ENCODE results near the gene ITGA5.

The ITGA5 gene

GRCh38 chr12:54447917-54448316, 28.9 kb upstream of the ITGA5 start:
- Histone ChIP-seq H3K4me1 (peaks cover 10% of the 10 kb centered on the region), H3K27me3 (ENCODE audit: control insufficient read depth, insufficient read depth, low read length) (no peaks in the 10 kb centered on the region), H3K9ac (no peak overlapping the region), H3K4me2 (ENCODE audit: low read length) (no peak overlapping the region), H3K36me3 (ENCODE audit: control insufficient read depth, insufficient read depth, low read length) (no peaks in the 10 kb centered on the region), H3K4me3 (ENCODE audit: low read depth, low read length) (no peak overlapping the region), H3K9me3 (ENCODE audit: control insufficient read depth, low read length) (no peaks in the 10 kb centered on the region), H2AFZ (no peak overlapping the region), H3K79me2 (no peaks in the 10 kb centered on the region), H3K27ac (no peak overlapping the region)
- TF ChIP-seq, protein P1, sequence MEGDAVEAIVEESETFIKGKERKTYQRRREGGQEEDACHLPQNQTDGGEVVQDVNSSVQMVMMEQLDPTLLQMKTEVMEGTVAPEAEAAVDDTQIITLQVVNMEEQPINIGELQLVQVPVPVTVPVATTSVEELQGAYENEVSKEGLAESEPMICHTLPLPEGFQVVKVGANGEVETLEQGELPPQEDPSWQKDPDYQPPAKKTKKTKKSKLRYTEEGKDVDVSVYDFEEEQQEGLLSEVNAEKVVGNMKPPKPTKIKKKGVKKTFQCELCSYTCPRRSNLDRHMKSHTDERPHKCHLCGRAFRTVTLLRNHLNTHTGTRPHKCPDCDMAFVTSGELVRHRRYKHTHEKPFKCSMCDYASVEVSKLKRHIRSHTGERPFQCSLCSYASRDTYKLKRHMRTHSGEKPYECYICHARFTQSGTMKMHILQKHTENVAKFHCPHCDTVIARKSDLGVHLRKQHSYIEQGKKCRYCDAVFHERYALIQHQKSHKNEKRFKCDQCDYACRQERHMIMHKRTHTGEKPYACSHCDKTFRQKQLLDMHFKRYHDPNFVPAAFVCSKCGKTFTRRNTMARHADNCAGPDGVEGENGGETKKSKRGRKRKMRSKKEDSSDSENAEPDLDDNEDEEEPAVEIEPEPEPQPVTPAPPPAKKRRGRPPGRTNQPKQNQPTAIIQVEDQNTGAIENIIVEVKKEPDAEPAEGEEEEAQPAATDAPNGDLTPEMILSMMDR (IDR thresholded peaks at IDR 0.05), result no peak

GRCh38 chr12:54444206-54444605, 25.1 kb upstream of the ITGA5 start:
- no peak overlapping the region for H3K4me2 ChIP-seq (ENCODE audit: low read length)

GRCh38 chr12:54443446-54443845, 24.4 kb upstream of the ITGA5 start:
- Histone ChIP-seq H3K27ac (no peak overlapping the region), H3K4me2 (ENCODE audit: low read length) (no peak overlapping the region), H3K79me2 (no peaks in the 10 kb centered on the region), H2AFZ (no peak overlapping the region), H3K9ac (no peak overlapping the region), H3K9me3 (ENCODE audit: control insufficient read depth, low read length) (no peaks in the 10 kb centered on the region), H3K4me1 (peaks cover 16% of the 10 kb centered on the region), H3K4me3 (ENCODE audit: low read depth, low read length) (no peak overlapping the region), H3K36me3 (ENCODE audit: control insufficient read depth, insufficient read depth, low read length) (no peaks in the 10 kb centered on the region), H3K27me3 (ENCODE audit: control insufficient read depth, insufficient read depth, low read length) (no peaks in the 10 kb centered on the region)
- TF ChIP-seq, protein P1 (IDR thresholded peaks at IDR 0.05), result no peak

More at GRCh38 chr12:54444206-54444605, 25.1 kb upstream of the ITGA5 start:
- Histone ChIP-seq H3K4me3 (ENCODE audit: low read depth, low read length) (no peak overlapping the region), H3K9me3 (ENCODE audit: control insufficient read depth, low read length) (no peaks in the 10 kb centered on the region), H3K27ac (no peak overlapping the region), H3K79me2 (no peaks in the 10 kb centered on the region), H3K4me1 (peaks cover 13% of the 10 kb centered on the region), H3K36me3 (ENCODE audit: control insufficient read depth, insufficient read depth, low read length) (no peaks in the 10 kb centered on the region), H2AFZ (no peak overlapping the region), H3K9ac (no peak overlapping the region), H3K27me3 (ENCODE audit: control insufficient read depth, insufficient read depth, low read length) (no peaks in the 10 kb centered on the region)
- TF ChIP-seq, protein P1 (IDR thresholded peaks at IDR 0.05), result no peak

DNA sequence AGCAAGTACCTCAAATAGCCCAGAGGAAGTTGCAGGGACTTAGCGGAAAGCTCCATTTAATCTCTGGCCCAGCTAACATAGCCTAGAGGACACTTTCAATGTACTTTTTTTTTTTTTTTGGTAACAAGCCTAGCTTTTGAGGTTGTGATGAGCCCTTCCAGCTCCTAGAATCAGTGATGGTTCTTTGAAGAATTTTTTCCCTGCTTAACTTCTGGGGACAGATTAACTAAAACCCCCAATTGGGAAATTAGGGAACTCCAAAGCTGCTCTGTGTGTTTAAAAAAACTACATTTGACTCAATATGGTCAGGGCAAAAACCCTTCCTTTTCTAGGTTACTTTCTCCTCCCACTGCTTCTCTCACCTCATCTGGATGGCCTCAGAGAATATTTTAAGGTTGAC, 23.9 kb upstream of the ITGA5 start:
- TF ChIP-seq, protein P1 (IDR thresholded peaks at IDR 0.05), result no peak
- Histone ChIP-seq H2AFZ (peak overlapping the region; percentile 20), H3K4me1 (peaks cover 16% of the 10 kb centered on the region), H3K36me3 (ENCODE audit: control insufficient read depth, insufficient read depth, low read length) (no peaks in the 10 kb centered on the region), H3K9ac (no peak overlapping the region), H3K9me3 (ENCODE audit: control insufficient read depth, low read length) (no peaks in the 10 kb centered on the region), H3K4me3 (ENCODE audit: low read depth, low read length) (no peak overlapping the region), H3K27me3 (ENCODE audit: control insufficient read depth, insufficient read depth, low read length) (no peaks in the 10 kb centered on the region), H3K4me2 (ENCODE audit: low read length) (no peak overlapping the region), H3K79me2 (no peaks in the 10 kb centered on the region), H3K27ac (no peak overlapping the region)

DNA sequence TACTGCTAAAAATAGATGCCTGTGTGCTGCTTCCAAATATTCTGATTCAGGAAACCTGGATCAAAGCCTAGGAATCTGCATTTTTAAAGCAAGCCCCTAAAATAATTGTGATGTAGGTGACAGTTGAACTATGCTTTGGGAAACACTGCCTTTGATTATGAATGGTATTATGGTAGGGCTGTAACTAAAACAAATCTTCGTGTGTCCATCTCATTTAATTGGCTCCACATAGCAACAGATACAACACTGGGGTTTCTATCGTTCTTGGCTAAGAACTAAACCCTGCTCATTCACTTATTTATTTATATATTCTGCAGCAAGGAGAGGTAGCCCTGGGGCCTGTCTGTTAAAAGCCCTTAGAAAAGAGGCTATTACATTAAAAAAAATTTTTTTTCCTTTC, 23.0 kb upstream of the ITGA5 start:
- H3K27ac ChIP-seq, result no peak overlapping the region
- H2AFZ ChIP-seq, result no peak overlapping the region
- H3K36me3 ChIP-seq (ENCODE audit: control insufficient read depth, insufficient read depth, low read length), result no peaks in the 10 kb centered on the region
- no peak overlapping the region for H3K4me2 ChIP-seq (ENCODE audit: low read length)
- peaks cover 16% of the 10 kb centered on the region for H3K4me1 ChIP-seq
- no peaks in the 10 kb centered on the region for H3K79me2 ChIP-seq
- H3K4me3 ChIP-seq (ENCODE audit: low read depth, low read length), result no peak overlapping the region
- no peaks in the 10 kb centered on the region for H3K27me3 ChIP-seq (ENCODE audit: control insufficient read depth, insufficient read depth, low read length)
- no peaks in the 10 kb centered on the region for H3K9me3 ChIP-seq (ENCODE audit: control insufficient read depth, low read length)
- TF ChIP-seq, protein P1 (IDR thresholded peaks at IDR 0.05), result no peak
- no peak overlapping the region for H3K9ac ChIP-seq

Measured in parathyroid adenoma (tissue), 2 donors.